Measurements from ENCODE around the gene TMEM52. TPM values are rescaled to one million over a fixed set of nuclear protein-coding genes. Genes with fewer than 3 reads are reported as not detected.

TMEM52 gene
- total and polyA plus RNA-seq, 2 experiments from 2014 or later = 3.6 to 5.8 TPM

GRCh38 chr1:1872329-1872994, 46.6 kb downstream of the TMEM52 start:
- Histone ChIP-seq H3K27ac (no peak overlapping the region), H3K79me2 (peaks cover 100% of the 10 kb centered on the region), H4K20me1 (ENCODE audit: insufficient read depth, poor library complexity, severe bottlenecking) (peaks cover 99% of the 10 kb centered on the region), H3K4me3 (no peak overlapping the region), H3K4me1 (ENCODE audit: insufficient read depth) (no peaks in the 10 kb centered on the region), H3K4me2 (no peak overlapping the region), H2AFZ (no peak overlapping the region), H3K9me2 (replicated peaks; ENCODE audit: insufficient read depth) (no peaks in the 10 kb centered on the region), H3K27me3 (no peaks in the 10 kb centered on the region), H3K9me3 (ENCODE audit: low read depth) (no peaks in the 10 kb centered on the region), H3K36me3 (replicated peaks; ENCODE audit: insufficient read depth, low read depth) (no peaks in the 10 kb centered on the region)
- no peak for DNase-seq (ENCODE audit: low spot score)
- TF ChIP-seq EZH2phosphoT487 (IDR thresholded peaks at IDR 0.05; ENCODE audit: low read depth, severe bottlenecking, unreplicated experiment) (no peak), EZH2 (IDR thresholded peaks at IDR 0.05; ENCODE audit: borderline replicate concordance) (no peak), CTCF (IDR thresholded peaks at IDR 0.05; ENCODE audit: poor library complexity) (no peak)
- 95% methylated on average over 11 of the region's 11 CpGs for WGBS (ENCODE audit: low lambda C conversion rate, missing lambda C conversion rate)

GRCh38 chr1:1869469-1869868, 49.6 kb downstream of the TMEM52 start:
- TF ChIP-seq EZH2phosphoT487 (IDR thresholded peaks at IDR 0.05; ENCODE audit: low read depth, severe bottlenecking, unreplicated experiment) (no peak), EZH2 (IDR thresholded peaks at IDR 0.05; ENCODE audit: borderline replicate concordance) (no peak), CTCF (IDR thresholded peaks at IDR 0.05; ENCODE audit: poor library complexity) (no peak)
- no peak overlapping the region for H2AFZ ChIP-seq
- H3K4me3 ChIP-seq = no peak overlapping the region
- H3K9me3 ChIP-seq (ENCODE audit: low read depth) = no peaks in the 10 kb centered on the region
- H3K27me3 ChIP-seq = no peaks in the 10 kb centered on the region
- peaks cover 99% of the 10 kb centered on the region for H4K20me1 ChIP-seq (ENCODE audit: insufficient read depth, poor library complexity, severe bottlenecking)
- no peak for DNase-seq (ENCODE audit: low spot score)
- H3K9me2 ChIP-seq (replicated peaks; ENCODE audit: insufficient read depth) = no peaks in the 10 kb centered on the region
- H3K4me2 ChIP-seq = no peak overlapping the region
- H3K79me2 ChIP-seq = peaks cover 100% of the 10 kb centered on the region
- H3K36me3 ChIP-seq (replicated peaks; ENCODE audit: insufficient read depth, low read depth) = no peaks in the 10 kb centered on the region
- no peak overlapping the region for H3K27ac ChIP-seq
- no peaks in the 10 kb centered on the region for H3K4me1 ChIP-seq (ENCODE audit: insufficient read depth)
- 82% methylated on average over 4 of the region's 4 CpGs for WGBS (ENCODE audit: low lambda C conversion rate, missing lambda C conversion rate)

Other genes with a start within 250 kb of the TMEM52 start
- gene SLC35E2B, start 226.5 kb downstream of the TMEM52 start, total RNA-seq = 46.7 and 48.2 TPM in 2 replicates
- 27.5 and 29.2 TPM in 2 replicates for gene SLC35E2B, start 226.5 kb downstream of the TMEM52 start, polyA plus RNA-seq
- 9.2 and 19.5 TPM in 2 replicates for gene CDK11A, start 194.9 kb downstream of the TMEM52 start, total RNA-seq
- 30.9 and 41.6 TPM in 2 replicates for gene CDK11A, start 194.9 kb downstream of the TMEM52 start, polyA plus RNA-seq
- gene NADK, start 140.8 kb downstream of the TMEM52 start, total RNA-seq = 46.9 and 67.5 TPM in 2 replicates
- 57.3 and 68.2 TPM in 2 replicates for gene NADK, start 140.8 kb downstream of the TMEM52 start, polyA plus RNA-seq
- gene GNB1, start 28.2 kb downstream of the TMEM52 start, total RNA-seq = 134 and 155 TPM in 2 replicates
- 154 and 175 TPM in 2 replicates for gene GNB1, start 28.2 kb downstream of the TMEM52 start, polyA plus RNA-seq
- gene CALML6, start 4.0 kb downstream of the TMEM52 start, total RNA-seq = 0.53 TPM in 1 of 2 replicates, not detected in the other
- 0.33 and 1.3 TPM in 2 replicates for gene CALML6, start 4.0 kb downstream of the TMEM52 start, polyA plus RNA-seq
- gene CFAP74, start 84.5 kb upstream of the TMEM52 start, total RNA-seq = not detected in 2 replicates
- 0.07 TPM in 1 of 2 replicates, not detected in the other for gene CFAP74, start 84.5 kb upstream of the TMEM52 start, polyA plus RNA-seq
- not detected in 2 replicates for gene GABRD, start 100.1 kb upstream of the TMEM52 start, total RNA-seq
- gene GABRD, start 100.1 kb upstream of the TMEM52 start, polyA plus RNA-seq = not detected in 2 replicates
- 41.0 and 45.6 TPM in 2 replicates for gene PRKCZ, start 131.1 kb upstream of the TMEM52 start, total RNA-seq
- gene PRKCZ, start 131.1 kb upstream of the TMEM52 start, polyA plus RNA-seq = 52.3 and 52.5 TPM in 2 replicates

Data from hepatocyte (in vitro differentiated cells).